GM20000 (cell line): ENCODE data around the gene KPNA3.

ENCODE experiments used
- DNase-seq: peaks from one replicate; pipeline ENCODE4 v3.0.0; 2012; ENCODE audit warnings: low spot score
- CTCF ChIP-seq: IDR thresholded peaks from 2 replicates; pipeline ENCODE4 v1.5.1; 2012; ENCODE audit warnings: mild to moderate bottlenecking, control low read depth; ENCODE audit errors: extremely low read depth, missing control alignments

Gene KPNA3

GRCh38 chr13:49690995-49691784, 101.3 kb downstream of the KPNA3 start, which contains the start of gene EBPL:
EBPL (minus strand) TSS chr13:49691486; CDS start chr13:49691424, 62 bp downstream.
- peak; percentile 97 for DNase-seq
- TF ChIP-seq CTCF: no peak

GRCh38 chr13:49690133-49690994, 102.1 kb downstream of the KPNA3 start:
- no peak for DNase-seq
- TF ChIP-seq CTCF: no peak

GRCh38 chr13:49683489-49683888, 109.0 kb downstream of the KPNA3 start:
- peak; percentile 50 for DNase-seq
- no peak for TF ChIP-seq CTCF

- no peak for TF ChIP-seq CTCF
- no peak for DNase-seq
These were observed 110.5 kb downstream of the KPNA3 start for GRCh38 chr13:49681842-49682435.

GRCh38 chr13:49679246-49679645, 113.2 kb downstream of the KPNA3 start:
- no peak for TF ChIP-seq CTCF
- DNase-seq: peak; percentile 53

- no peak for TF ChIP-seq CTCF
- no peak for DNase-seq
These were observed 114.1 kb downstream of the KPNA3 start for GRCh38 chr13:49678191-49678914.
